Raji (cell line): ENCODE results near the gene TCF12.

Source experiments
- POLR2A ChIP-seq: IDR thresholded peaks from 2 replicates; pipeline ENCODE4 v1.6.1; 2011; ENCODE audit warnings: low read depth, low read length, control low read depth; ENCODE audit not compliant: insufficient read depth

TCF12 gene

DNA sequence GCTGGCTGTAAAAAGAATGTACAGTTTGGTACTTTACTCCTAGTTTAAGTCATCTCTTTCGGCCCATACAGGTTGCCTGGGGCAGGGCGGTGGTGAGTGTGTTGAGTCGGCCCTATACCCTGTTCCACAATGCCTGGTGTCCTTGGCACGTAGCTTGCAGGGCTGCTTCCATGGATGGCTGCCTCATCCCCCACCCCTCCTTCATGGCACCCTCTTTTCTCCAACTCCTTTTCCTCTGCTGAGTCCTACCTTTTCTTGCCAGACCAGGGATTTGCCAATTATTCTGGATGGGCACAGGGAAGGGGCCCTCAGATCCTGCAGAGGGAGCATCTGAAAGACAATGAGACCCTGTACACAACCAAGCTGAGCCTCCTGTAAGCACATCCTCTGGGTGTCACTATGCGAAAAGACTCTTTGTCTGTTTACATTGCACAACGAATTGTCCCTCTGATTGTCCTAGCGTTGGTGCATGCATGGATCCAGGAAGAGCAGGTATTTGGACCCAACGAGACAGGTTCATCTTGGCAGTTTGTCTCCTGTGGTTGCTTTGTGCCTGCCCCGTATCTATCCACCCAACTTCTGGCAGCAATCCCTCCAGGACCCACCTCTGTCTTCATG is 384.3 kb downstream of the TCF12 start:
- no peak for TF ChIP-seq POLR2A

- no peak for TF ChIP-seq POLR2A
Measured at GRCh38 chr15:57305009-57305408, 386.6 kb downstream of the TCF12 start.

- no peak for TF ChIP-seq POLR2A
Measured at GRCh38 chr15:57306161-57306943, 387.9 kb downstream of the TCF12 start.

DNA sequence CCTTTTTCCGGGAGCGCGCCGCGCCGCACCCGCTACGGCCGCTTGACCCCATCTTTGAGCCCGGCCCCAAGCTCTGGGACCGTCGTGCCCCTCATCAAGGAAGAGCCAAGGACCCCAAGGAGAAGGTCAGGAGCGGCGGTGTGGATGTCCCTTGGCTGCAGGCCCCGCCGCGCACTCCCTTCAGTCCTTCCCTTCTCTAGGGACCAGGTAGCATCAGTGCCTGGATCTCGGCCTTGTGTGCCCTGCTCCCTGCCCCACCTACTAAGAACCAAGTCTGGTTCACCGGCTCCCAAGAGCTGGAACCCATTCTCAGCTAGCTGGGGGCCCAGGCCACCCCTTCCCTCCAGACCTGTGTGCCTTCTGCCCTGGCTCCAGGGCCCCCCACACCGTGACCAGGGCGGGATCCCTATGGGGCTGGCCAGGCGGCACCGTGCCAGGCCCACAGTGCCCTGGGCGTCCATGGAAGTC is 388.5 kb downstream of the TCF12 start:
- TF ChIP-seq POLR2A: no peak

GRCh38 chr15:57307527-57308169 is 389.2 kb downstream of the TCF12 start:
- no peak for TF ChIP-seq POLR2A

- no peak for TF ChIP-seq POLR2A
Measured at GRCh38 chr15:57308170-57308545, 389.7 kb downstream of the TCF12 start.

- no peak for TF ChIP-seq POLR2A
Measured at GRCh38 chr15:57309856-57310760, 391.7 kb downstream of the TCF12 start.

- no peak for TF ChIP-seq POLR2A
Measured at GRCh38 chr15:57310876-57311275, 392.4 kb downstream of the TCF12 start.

GRCh38 chr15:57312006-57312317 is 393.5 kb downstream of the TCF12 start:
- TF ChIP-seq POLR2A: no peak

GRCh38 chr15:57312318-57313133 is 394.1 kb downstream of the TCF12 start:
- no peak for TF ChIP-seq POLR2A

GRCh38 chr15:57313134-57313483 is 394.7 kb downstream of the TCF12 start:
- TF ChIP-seq POLR2A: no peak

GRCh38 chr15:57314221-57314620 is 395.8 kb downstream of the TCF12 start:
- TF ChIP-seq POLR2A: no peak

DNA sequence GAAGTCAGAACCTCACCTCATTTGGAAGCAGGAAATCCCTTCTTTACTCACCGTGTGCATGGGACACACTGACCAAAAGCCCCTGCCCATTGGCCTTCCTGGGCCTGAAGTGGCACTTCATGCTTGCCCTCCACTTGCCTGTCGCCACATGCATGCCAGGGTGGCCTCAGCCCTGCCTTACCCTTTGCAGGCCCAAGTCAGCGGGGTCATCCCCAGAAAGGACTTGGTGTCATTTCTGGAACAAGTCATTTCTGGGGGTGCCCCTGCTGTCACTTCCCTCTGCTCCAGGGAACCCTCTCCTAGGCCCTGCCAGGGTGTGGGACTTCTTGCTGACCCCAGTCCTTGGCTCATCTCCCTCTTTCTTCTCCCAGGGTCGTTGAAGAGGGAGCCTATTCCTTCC is 398.0 kb downstream of the TCF12 start:
- no peak for TF ChIP-seq POLR2A

- TF ChIP-seq POLR2A: no peak
Measured at GRCh38 chr15:57319226-57319918, 400.9 kb downstream of the TCF12 start.
